RWPE2 (cell line): ENCODE measurements around the gene SNRPA.

Experiments
- ATAC-seq: fragments of 200-7000 bp; cut with Tn5 transposase; 3 replicates; pipeline ENCODE4 v1.9.1; 2021; ENCODE audit warnings: low read depth
- DNase-seq: peaks from one replicate; pipeline ENCODE4 v3.0.0-alpha.2; 2020; ENCODE audit warnings: low spot score
- H3K27ac ChIP-seq: fragments of 450-650 bp; 2 replicates; pipeline ENCODE4 v1.5.1; 2017; ENCODE audit warnings: mild to moderate bottlenecking; ENCODE audit not compliant: poor library complexity, severe bottlenecking
- H3K27me3 ChIP-seq: fragments of 250-450 bp; sonication (Bioruptor Pico); 2 replicates; pipeline ENCODE4 v1.5.1; 2021; ENCODE audit warnings: mild to moderate bottlenecking, moderate library complexity; ENCODE audit not compliant: insufficient read depth, poor library complexity, severe bottlenecking
- H3K36me3 ChIP-seq: fragments of 250-450 bp; sonication (Bioruptor Pico); 2 replicates; pipeline ENCODE4 v1.5.1; 2020; ENCODE audit warnings: low read depth, mild to moderate bottlenecking, moderate library complexity
- H3K4me1 ChIP-seq: fragments of 250-450 bp; sonication (Bioruptor Pico); 2 replicates; pipeline ENCODE4 v1.5.1; 2021; ENCODE audit warnings: mild to moderate bottlenecking, moderate library complexity; ENCODE audit not compliant: insufficient read depth, poor library complexity, severe bottlenecking
- H3K4me3 ChIP-seq: fragments of 250-450 bp; sonication (Bioruptor Pico); 2 replicates; pipeline ENCODE4 v1.5.1; 2021; ENCODE audit warnings: mild to moderate bottlenecking, moderate library complexity; ENCODE audit not compliant: severe bottlenecking
- H3K9me3 ChIP-seq: fragments of 250-450 bp; sonication (Bioruptor Pico); 2 replicates; pipeline ENCODE4 v1.5.1; 2021; ENCODE audit warnings: mild to moderate bottlenecking, moderate library complexity; ENCODE audit not compliant: severe bottlenecking
- TF ChIP-seq, protein P1 (sequence below): fragments of 450-650 bp; IDR thresholded peaks from one replicate; pipeline ENCODE4 v1.5.1; 2017; ENCODE audit warnings: mild to moderate bottlenecking, moderate library complexity; ENCODE audit not compliant: poor library complexity, severe bottlenecking

SNRPA gene

DNA sequence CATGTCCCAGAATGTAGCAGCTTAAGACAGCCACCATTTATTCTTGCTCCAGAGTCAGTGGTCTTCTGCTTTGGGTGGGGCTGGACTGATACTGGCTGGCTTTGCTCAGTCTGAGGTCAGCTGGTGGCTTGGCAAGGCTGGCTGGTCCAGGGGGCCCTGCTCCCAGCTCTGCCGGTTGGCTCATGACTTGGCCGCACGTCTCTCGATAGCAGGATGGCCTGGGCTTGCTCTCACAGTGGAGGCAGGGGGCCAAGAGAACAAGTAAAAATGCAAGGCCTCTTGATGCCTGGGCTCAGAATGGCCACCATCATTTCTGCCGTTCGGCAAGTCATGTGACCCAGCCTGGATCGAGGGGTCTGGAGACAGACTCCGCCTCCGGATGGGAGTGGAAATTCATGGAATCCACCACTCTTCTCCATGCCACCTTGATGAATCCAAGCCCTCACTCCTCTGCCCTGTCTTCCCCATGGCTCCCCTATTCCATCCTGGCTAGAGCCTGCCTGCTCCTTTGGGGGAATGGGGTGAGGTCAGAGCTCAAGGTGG lies 13.8 kb upstream of the SNRPA start:
- no peaks in the 10 kb centered on the region for H3K27me3 ChIP-seq
- TF ChIP-seq, protein P1, sequence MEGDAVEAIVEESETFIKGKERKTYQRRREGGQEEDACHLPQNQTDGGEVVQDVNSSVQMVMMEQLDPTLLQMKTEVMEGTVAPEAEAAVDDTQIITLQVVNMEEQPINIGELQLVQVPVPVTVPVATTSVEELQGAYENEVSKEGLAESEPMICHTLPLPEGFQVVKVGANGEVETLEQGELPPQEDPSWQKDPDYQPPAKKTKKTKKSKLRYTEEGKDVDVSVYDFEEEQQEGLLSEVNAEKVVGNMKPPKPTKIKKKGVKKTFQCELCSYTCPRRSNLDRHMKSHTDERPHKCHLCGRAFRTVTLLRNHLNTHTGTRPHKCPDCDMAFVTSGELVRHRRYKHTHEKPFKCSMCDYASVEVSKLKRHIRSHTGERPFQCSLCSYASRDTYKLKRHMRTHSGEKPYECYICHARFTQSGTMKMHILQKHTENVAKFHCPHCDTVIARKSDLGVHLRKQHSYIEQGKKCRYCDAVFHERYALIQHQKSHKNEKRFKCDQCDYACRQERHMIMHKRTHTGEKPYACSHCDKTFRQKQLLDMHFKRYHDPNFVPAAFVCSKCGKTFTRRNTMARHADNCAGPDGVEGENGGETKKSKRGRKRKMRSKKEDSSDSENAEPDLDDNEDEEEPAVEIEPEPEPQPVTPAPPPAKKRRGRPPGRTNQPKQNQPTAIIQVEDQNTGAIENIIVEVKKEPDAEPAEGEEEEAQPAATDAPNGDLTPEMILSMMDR, result no peak
- H3K36me3 ChIP-seq, result peaks cover 72% of the 10 kb centered on the region
- ATAC-seq (no peak), DNase-seq (no peak)
- H3K9me3 ChIP-seq, result no peaks in the 10 kb centered on the region
- H3K27ac ChIP-seq, result no peak overlapping the region
- H3K4me3 ChIP-seq, result no peak overlapping the region
- no peaks in the 10 kb centered on the region for H3K4me1 ChIP-seq

DNA sequence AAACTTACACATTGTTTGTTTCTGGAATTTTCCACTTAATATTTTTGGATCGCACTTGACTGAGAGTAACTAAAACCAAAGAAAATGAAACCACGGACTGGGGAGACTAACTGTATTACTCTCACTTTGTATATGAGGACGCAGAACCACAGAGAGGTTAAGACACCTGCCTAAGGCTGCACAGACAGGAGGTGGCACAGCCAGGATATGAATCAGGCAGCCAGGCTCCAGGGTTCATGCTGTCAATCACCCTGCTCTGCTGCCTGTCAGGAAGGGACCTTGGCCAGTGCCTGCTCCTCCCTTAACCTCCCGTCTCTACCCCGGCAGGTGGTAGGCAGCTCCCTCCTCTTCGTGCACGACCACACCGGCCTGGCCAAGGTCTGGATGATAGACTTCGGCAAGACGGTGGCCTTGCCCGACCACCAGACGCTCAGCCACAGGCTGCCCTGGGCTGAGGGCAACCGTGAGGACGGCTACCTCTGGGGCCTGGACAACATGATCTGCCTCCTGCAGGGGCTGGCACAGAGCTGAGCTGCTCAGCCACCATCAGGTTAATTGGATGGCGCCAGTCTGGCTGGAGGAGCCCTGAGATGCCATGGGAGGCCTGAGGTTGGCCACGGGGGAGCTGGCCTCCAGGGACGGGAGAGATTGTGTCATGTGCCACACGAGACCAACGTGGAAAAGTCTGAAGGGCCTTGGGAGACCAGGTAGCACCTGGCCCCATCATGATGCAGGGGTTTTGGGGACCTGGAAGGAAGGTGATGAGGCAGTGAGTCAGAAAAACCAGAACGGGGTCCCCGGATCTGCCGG lies 11.8 kb upstream of the SNRPA start:
- no peaks in the 10 kb centered on the region for H3K4me1 ChIP-seq
- H3K9me3 ChIP-seq, result no peaks in the 10 kb centered on the region
- TF ChIP-seq, protein P1, result no peak
- no peak overlapping the region for H3K4me3 ChIP-seq
- no peak for DNase-seq
- ATAC-seq, result no peak
- H3K27ac ChIP-seq, result no peak overlapping the region
- no peaks in the 10 kb centered on the region for H3K27me3 ChIP-seq
- peaks cover 52% of the 10 kb centered on the region for H3K36me3 ChIP-seq

DNA sequence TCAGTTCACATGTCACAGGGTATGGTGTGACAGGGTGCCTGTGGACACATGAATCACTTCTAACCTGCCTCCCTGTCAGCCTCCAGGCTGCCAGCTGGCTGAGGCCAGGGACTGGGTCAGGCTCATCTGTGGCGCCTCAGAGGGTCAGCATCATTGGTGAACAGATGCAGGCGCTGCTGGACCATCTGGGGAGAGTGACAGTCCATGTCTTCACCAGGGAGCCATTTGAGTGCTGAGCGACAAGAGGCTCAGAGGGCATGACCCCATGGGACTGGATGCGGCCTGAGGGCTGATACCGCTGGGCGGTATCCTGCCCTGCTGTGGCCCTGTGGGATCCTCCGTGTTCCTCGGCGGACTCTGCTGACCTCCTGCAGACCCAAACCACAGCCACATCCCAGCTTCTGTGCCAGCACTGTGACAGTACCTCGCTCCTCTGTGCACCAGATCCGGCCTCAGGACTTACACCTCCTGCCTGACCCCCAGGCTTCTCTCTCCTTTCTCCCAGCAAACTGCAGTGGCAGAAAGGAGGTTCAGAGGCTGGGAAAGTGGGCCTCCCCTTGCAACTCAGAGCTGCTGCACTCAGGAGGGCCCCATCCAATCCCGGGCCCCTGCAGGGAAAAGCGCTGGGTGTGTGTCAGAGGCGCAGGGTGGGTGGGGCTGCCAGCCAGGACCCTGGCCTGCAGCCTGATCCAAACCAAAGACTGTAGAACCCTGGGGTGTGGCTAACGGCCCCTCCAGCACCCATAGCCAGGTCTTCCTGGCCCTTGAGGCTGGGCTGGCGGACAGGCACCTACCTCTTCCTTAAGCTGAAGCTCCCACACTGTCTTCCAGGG lies 10.9 kb upstream of the SNRPA start:
- H3K36me3 ChIP-seq, result peaks cover 43% of the 10 kb centered on the region
- H3K9me3 ChIP-seq, result no peaks in the 10 kb centered on the region
- no peaks in the 10 kb centered on the region for H3K4me1 ChIP-seq
- no peak; the same call in 2 of the 3 replicates for ATAC-seq
- no peak overlapping the region for H3K4me3 ChIP-seq
- TF ChIP-seq, protein P1, result no peak
- H3K27ac ChIP-seq, result no peak overlapping the region
- H3K27me3 ChIP-seq, result no peaks in the 10 kb centered on the region
- no peak for DNase-seq

DNA sequence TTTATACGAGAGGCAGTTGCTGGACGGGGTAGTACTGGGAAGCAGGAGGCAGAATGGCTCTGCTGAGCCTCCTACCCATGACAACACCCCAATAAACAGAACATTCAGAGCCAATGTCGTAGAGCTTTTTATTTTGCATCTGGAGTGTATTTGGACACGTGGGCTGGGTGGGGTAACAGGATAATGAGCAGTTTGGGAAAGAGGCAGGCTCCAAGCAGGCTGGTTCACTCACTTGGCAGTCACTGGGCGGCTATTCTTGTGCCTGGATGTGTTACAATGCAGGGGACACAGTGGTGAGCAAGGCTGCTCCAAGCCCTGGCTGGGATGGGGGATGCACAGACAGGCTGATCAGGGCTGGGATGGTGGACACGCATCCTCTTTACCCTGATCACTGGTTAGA lies 10.3 kb upstream of the SNRPA start:
- H3K27me3 ChIP-seq, result no peaks in the 10 kb centered on the region
- DNase-seq (no peak), ATAC-seq (peak; percentile 6; the same call in 1 of the 3 replicates)
- H3K4me1 ChIP-seq, result no peaks in the 10 kb centered on the region
- H3K9me3 ChIP-seq, result no peaks in the 10 kb centered on the region
- H3K4me3 ChIP-seq, result no peak overlapping the region
- TF ChIP-seq, protein P1, result no peak
- H3K36me3 ChIP-seq, result peaks cover 37% of the 10 kb centered on the region
- H3K27ac ChIP-seq, result no peak overlapping the region
